PC-9 (cell line): ENCODE results near the gene IGFBP6. TPM values are rescaled to one million over a fixed set of nuclear protein-coding genes. Genes with fewer than 3 reads are reported as not detected.

Source experiments
- BruUV-seq: library from RNA; stranded (reverse); fragments of 400-500 nt; replicated peaks from 2 replicates; lab custom pipeline; 2021; lab: Mats Ljungman, UMichigan
- CTCF ChIA-PET: fragments of 300-600 bp; sonication (Branson Sonifier 250); formaldehyde crosslinking; loops from one replicate; lab custom pipeline; 2022; ENCODE audit warnings: antibody characterized with exemption; lab: Charles Lee
- POLR2A ChIA-PET: fragments of 300-600 bp; sonication (Branson Sonifier 250); formaldehyde crosslinking; loops from one replicate; lab custom pipeline; 2022; ENCODE audit warnings: antibody characterized with exemption; ENCODE audit not compliant: unreplicated experiment; lab: Charles Lee
- DNase-seq, 2 experiments: peaks; one replicate each; pipeline versions ENCODE4 v3.0.0 to v3.0.0-alpha.2; 2015 to 2022; ENCODE audit warnings: mixed read lengths in 1 of 2
- H2AFZ ChIP-seq: fragments of 200-600 bp; sonication (generic); 2 replicates; pipeline ENCODE4 v1.8.1; 2017; ENCODE audit warnings: antibody characterized with exemption
- H3F3A ChIP-seq: fragments of 200-600 bp; sonication (generic); 2 replicates; pipeline ENCODE4 v1.8.1; 2017; ENCODE audit warnings: antibody characterized with exemption, mild to moderate bottlenecking, low read depth; ENCODE audit not compliant: insufficient read depth
- H3K27ac ChIP-seq: fragments of 200-600 bp; sonication (generic); 2 replicates; pipeline ENCODE4 v1.6.1; 2016; ENCODE audit warnings: mixed run types
- H3K27me3 ChIP-seq: fragments of 200-600 bp; sonication (generic); 2 replicates; pipeline ENCODE4 v1.6.1; 2016; ENCODE audit warnings: low read depth, mixed run types; ENCODE audit not compliant: insufficient read depth
- H3K36me3 ChIP-seq: fragments of 200-600 bp; sonication (generic); 2 replicates; pipeline ENCODE4 v1.6.1; 2016; ENCODE audit warnings: low read depth, mixed run types
- H3K4me1 ChIP-seq: fragments of 200-600 bp; sonication (generic); replicated peaks from 2 replicates; pipeline ENCODE4 v1.6.1; 2016; ENCODE audit warnings: mixed run types; ENCODE audit not compliant: insufficient read depth
- H3K4me2 ChIP-seq: fragments of 200-600 bp; sonication (generic); 2 replicates; pipeline ENCODE4 v1.6.1; 2017; ENCODE audit warnings: mixed run types
- H3K4me3 ChIP-seq: fragments of 200-600 bp; sonication (generic); 2 replicates; pipeline ENCODE4 v1.6.1; 2016; ENCODE audit warnings: mixed run types
- H3K79me2 ChIP-seq: fragments of 200-600 bp; sonication (generic); 2 replicates; pipeline ENCODE4 v1.6.1; 2017; ENCODE audit warnings: low read depth, mixed run types
- H3K9me2 ChIP-seq: fragments of 200-600 bp; sonication (generic); 2 replicates; pipeline ENCODE4 v1.8.1; 2017; ENCODE audit warnings: mild to moderate bottlenecking; ENCODE audit not compliant: insufficient read depth
- H3K9me3 ChIP-seq: fragments of 200-600 bp; sonication (generic); 2 replicates; pipeline ENCODE4 v1.8.1; 2016; ENCODE audit warnings: low read depth; ENCODE audit not compliant: insufficient read depth
- H4K20me1 ChIP-seq: fragments of 200-600 bp; sonication (generic); 2 replicates; pipeline ENCODE4 v1.8.1; 2017; ENCODE audit not compliant: insufficient read depth
- EZH2 ChIP-seq: fragments of 200-600 bp; sonication (generic); IDR thresholded peaks from 2 replicates; pipeline ENCODE4 v1.8.0; 2017; ENCODE audit warnings: antibody characterized with exemption, low read depth
- intact Hi-C: fragments of 100-400 bp; cut with micrococcal nuclease; formaldehyde crosslinking; loops from one replicate; pipeline ENCODE4 v1.10.0; 2022; ENCODE audit not compliant: unreplicated experiment
- total RNA-seq: library from RNA; stranded (reverse); gene quantifications from 2 replicates; pipeline ENCODE4 v1.2.3, GENCODE V29; 2021
- TF ChIP-seq, protein P1 (sequence below): fragments of 200-600 bp; sonication (generic); conservative IDR thresholded peaks from 2 replicates; pipeline ENCODE4 v1.6.1; 2017; ENCODE audit warnings: mixed run types, antibody characterized with exemption, mild to moderate bottlenecking, moderate library complexity

Gene IGFBP6
- total RNA-seq, 1 experiment from 2014 or later = 290 TPM

DNA sequence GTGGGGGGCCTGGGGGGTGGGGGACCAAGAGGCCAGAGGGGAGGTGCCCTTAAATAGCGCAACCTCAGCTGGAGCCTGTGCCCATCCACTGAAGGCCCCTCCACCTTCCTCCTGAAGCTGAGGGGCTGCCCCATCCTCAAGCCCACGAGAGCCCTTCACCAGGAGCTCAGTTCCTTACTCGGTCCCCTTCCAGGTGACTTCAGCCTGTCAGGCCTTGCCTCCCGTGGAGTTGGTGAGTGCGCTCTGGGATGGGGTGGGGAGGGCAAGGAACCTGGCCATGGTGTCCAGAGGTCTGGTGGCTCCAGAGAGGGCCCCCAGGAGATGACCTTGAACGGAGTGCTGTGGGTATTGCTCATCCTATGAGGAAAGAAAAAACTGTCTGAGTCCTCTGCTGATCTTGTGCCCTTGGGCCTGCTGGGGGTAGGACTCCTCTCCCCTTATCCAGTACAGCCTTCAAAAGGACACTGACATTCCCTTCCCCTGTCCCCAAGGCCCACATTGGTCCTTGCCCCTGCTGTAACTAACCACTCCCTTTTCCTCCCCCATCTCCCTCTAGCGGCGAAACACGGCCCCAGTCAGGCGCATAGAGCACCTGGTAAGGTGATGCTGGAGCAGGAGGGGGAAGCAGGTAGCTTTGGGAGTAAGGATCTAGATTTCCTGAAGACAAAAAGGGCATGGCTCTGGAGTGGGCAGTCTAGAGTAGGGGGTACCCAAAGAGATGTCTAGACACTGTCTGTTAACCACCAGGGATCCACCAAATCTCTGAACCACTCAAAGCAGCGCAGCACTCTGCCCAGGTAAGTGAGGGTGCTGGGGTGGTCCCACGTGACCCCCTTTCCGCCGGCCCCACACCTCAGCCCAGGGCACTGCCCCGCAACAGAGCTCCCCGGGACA, 44.0 kb upstream of the IGFBP6 start:
- Histone ChIP-seq H3K4me2 (peak overlapping the region; percentile 83), H3K36me3 (no peaks in the 10 kb centered on the region), H3K9me2 (no peaks in the 10 kb centered on the region), H3K79me2 (peaks cover 12% of the 10 kb centered on the region), H3K27ac (peak overlapping the region; percentile 71), H3F3A (peaks cover 33% of the 10 kb centered on the region), H3K4me3 (peak overlapping the region; percentile 95), H3K9me3 (no peaks in the 10 kb centered on the region), H2AFZ (peak overlapping the region; percentile 85), H3K27me3 (no peaks in the 10 kb centered on the region), H4K20me1 (peaks cover 10% of the 10 kb centered on the region; the same call in 1 of the 2 replicates), H3K4me1 (peaks cover 19% of the 10 kb centered on the region)
- DNase-seq = peak; percentile 71 to 84
- ChIA-PET CTCF (interaction anchor here (0.6 to 1.5 kb wide), 11 partner anchors 8 to 268 kb away, joined by 3 to 22 read pairs (median 7); partner anchors contain the start of genes AAAS, EIF4B and SPRYD3), POLR2A (interaction anchor here (0.6 to 1.3 kb wide), 6 partner anchors 46 to 906 kb away, joined by 3 to 30 read pairs (median 8); partner anchors contain the start of gene KRT8)
- intact Hi-C loops = loop anchor here (5.0 kb wide), 1 partner anchor 244 kb away; the partner anchor contains the start of genes MYG1 and PFDN5
- BruUV-seq = TSS peak; percentile 43
- TF ChIP-seq, protein P1, sequence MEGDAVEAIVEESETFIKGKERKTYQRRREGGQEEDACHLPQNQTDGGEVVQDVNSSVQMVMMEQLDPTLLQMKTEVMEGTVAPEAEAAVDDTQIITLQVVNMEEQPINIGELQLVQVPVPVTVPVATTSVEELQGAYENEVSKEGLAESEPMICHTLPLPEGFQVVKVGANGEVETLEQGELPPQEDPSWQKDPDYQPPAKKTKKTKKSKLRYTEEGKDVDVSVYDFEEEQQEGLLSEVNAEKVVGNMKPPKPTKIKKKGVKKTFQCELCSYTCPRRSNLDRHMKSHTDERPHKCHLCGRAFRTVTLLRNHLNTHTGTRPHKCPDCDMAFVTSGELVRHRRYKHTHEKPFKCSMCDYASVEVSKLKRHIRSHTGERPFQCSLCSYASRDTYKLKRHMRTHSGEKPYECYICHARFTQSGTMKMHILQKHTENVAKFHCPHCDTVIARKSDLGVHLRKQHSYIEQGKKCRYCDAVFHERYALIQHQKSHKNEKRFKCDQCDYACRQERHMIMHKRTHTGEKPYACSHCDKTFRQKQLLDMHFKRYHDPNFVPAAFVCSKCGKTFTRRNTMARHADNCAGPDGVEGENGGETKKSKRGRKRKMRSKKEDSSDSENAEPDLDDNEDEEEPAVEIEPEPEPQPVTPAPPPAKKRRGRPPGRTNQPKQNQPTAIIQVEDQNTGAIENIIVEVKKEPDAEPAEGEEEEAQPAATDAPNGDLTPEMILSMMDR = peak; percentile 89
- no peak for TF ChIP-seq EZH2

DNA sequence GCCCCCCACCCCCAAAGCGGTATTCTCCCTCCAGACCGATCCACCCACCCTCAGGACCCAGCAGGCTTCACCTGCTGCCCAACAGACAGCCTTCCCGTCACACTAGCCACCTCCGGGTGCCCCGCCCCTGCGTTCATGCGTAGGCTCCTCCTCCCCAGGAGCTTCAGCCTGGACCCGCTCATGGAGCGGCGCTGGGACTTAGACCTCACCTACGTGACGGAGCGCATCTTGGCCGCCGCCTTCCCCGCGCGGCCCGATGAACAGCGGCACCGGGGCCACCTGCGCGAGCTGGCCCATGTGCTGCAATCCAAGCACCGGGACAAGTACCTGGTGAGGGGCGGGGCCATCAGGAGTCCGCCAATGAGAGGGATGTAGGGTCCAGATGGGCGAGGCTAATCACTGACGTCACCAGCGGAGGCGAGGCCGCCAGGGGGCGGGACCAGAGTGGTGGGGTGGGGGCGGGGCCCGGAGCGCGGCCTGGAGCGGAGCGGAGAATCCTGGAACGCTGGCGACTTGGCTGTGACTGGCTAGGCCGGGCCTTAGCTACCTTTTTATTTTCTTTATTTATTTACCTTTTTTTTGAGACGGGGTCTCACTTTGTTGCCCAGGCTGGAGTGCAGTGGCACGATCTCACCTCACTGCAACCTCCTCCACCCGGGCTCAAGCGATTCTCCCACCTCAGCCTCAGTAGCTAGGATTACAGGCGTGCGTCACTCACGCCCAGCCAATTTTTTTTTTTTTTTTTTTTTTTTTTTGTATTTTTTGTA, 43.2 kb upstream of the IGFBP6 start:
- DNase-seq = peak; percentile 87 to 94
- H3K36me3 ChIP-seq = no peaks in the 10 kb centered on the region
- POLR2A ChIA-PET = interaction anchor here (0.6 to 1.3 kb wide), 11 partner anchors 8 to 1435 kb away, joined by 3 to 30 read pairs (median 4); partner anchors contain the start of gene KRT8
- H3K79me2 ChIP-seq = peaks cover 12% of the 10 kb centered on the region
- BruUV-seq = no TSS peak
- no peaks in the 10 kb centered on the region for H3K27me3 ChIP-seq
- peaks cover 25% of the 10 kb centered on the region; the same call in 1 of the 2 replicates for H3F3A ChIP-seq
- H3K4me2 ChIP-seq = peak overlapping the region; percentile 83
- peaks cover 19% of the 10 kb centered on the region for H3K4me1 ChIP-seq
- peak overlapping the region; percentile 71 for H3K27ac ChIP-seq
- intact Hi-C loops = loop anchor here (5.0 kb wide), 1 partner anchor 243 kb away; the partner anchor contains the start of genes MYG1 and PFDN5
- H3K9me2 ChIP-seq = no peaks in the 10 kb centered on the region
- H3K4me3 ChIP-seq = peak overlapping the region; percentile 95
- peak overlapping the region; percentile 85 for H2AFZ ChIP-seq
- peaks cover 10% of the 10 kb centered on the region; the same call in 1 of the 2 replicates for H4K20me1 ChIP-seq
- CTCF ChIA-PET = interaction anchor here (0.6 to 1.5 kb wide), 11 partner anchors 12 to 299 kb away, joined by 3 to 22 read pairs (median 6); partner anchors contain the start of genes AAAS, EIF4B and SPRYD3
- no peaks in the 10 kb centered on the region for H3K9me3 ChIP-seq
- no peak for TF ChIP-seq EZH2
- TF ChIP-seq, protein P1 = no peak
